Measurements from ENCODE around the gene ZNF217. TPM values are rescaled to one million over a fixed set of nuclear protein-coding genes. Genes with fewer than 3 reads are reported as not detected.
"Not testable (repeated sequence)": the region's sequence is repeated elsewhere in the genome, so short reads cannot be mapped to it uniquely, and the experiment has no call there.

ZNF217 gene
- total and polyA plus RNA-seq, 7 donors: 1.7 to 8.1 (median 4.3) TPM

DNA sequence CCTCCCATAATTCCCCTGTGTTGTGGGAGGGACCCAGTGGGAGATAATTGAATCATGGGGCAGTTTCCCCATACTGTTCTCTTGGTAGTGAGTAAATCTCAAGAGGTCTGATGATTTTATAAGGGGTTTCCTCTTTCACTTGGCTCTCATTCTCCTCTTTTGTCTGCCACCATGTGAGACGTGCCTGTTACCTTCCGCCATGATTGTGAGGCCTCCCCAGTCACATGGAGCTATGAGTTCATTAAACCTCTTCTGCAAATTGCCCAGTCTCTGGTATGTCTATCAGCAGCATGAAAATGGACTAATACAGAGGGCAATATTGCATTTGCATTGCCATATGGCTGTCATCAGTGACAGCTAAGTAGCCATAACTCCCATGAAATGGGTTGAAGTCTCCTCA, 63.2 kb downstream of the ZNF217 start:
- Histone ChIP-seq H3K27ac (no peak overlapping the region), H3K9me3 (no peaks in the 10 kb centered on the region), H3K4me1 (no peaks in the 10 kb centered on the region), H3K27me3 (ENCODE audit: insufficient read depth in 3 of 3, low read length in 2 of 3) (no peaks in the 10 kb centered on the region), H3K36me3 (ENCODE audit: insufficient read depth in 1 of 2, low read depth in 1 of 2) (no peaks in the 10 kb centered on the region), H3K4me3 (no peak overlapping the region)
- ATAC-seq (no peak), DNase-seq (no peak)
- WGBS, 3 donors: 47 to 50% (median 49%) methylated on average over 2 of the region's 2 CpGs
- intact Hi-C loops (cut with DNase I): no loop called here
- TF ChIP-seq, protein P1, sequence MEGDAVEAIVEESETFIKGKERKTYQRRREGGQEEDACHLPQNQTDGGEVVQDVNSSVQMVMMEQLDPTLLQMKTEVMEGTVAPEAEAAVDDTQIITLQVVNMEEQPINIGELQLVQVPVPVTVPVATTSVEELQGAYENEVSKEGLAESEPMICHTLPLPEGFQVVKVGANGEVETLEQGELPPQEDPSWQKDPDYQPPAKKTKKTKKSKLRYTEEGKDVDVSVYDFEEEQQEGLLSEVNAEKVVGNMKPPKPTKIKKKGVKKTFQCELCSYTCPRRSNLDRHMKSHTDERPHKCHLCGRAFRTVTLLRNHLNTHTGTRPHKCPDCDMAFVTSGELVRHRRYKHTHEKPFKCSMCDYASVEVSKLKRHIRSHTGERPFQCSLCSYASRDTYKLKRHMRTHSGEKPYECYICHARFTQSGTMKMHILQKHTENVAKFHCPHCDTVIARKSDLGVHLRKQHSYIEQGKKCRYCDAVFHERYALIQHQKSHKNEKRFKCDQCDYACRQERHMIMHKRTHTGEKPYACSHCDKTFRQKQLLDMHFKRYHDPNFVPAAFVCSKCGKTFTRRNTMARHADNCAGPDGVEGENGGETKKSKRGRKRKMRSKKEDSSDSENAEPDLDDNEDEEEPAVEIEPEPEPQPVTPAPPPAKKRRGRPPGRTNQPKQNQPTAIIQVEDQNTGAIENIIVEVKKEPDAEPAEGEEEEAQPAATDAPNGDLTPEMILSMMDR (IDR thresholded peaks at IDR 0.05): no peak

DNA sequence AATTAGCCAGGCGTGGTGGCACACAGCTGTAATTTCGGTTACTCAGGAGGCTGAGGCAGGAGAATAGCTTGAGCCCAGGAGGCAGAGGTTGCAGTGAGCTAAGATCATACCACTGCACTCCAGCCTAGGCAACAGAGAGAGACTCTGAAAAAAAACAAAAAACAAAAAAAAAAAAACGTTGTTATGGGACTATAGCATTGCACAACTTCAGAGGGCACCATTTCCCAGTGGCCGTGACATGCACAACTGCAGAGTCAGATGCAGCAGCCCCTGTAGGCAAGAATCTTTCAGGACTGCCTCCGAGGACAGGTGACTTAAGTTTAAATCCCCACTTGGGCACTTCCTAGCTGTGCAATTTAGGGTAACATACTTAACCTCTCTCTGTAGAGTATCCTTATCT, 64.0 kb downstream of the ZNF217 start:
- H3K36me3 ChIP-seq (ENCODE audit: insufficient read depth in 1 of 2, low read depth in 1 of 2): no peaks in the 10 kb centered on the region
- DNase-seq: no peak
- 78 to 84% (median 82%) methylated on average over 5 of the region's 5 CpGs for WGBS, 3 donors

DNA sequence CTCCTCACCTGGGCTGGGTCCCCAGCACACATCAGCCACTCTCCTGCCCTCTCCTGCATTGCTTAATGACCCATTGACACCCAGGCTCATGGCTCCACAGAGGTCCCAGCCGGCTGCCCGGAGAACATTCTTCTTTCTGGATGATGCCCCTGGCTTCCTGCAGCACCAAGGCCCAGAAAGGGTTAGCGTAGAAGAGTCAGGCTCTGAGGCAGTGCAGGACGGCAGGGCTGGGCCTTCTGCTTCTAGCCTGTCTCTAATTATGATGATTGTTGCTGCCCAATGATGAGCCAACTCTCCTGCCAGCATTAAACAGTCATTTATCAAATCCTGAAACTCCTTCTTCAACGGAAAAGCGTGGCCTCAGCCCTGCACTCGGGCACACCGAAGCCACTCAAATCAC, 66.4 kb downstream of the ZNF217 start:
- Histone ChIP-seq H3K4me3 (no peak overlapping the region), H3K4me1 (no peaks in the 10 kb centered on the region), H3K27ac (no peak overlapping the region), H3K36me3 (ENCODE audit: insufficient read depth in 1 of 2, low read depth in 1 of 2) (no peaks in the 10 kb centered on the region), H3K27me3 (ENCODE audit: insufficient read depth in 3 of 3, low read length in 2 of 3) (no peaks in the 10 kb centered on the region), H3K9me3 (no peaks in the 10 kb centered on the region)
- ATAC-seq (no peak), DNase-seq (no peak)
- intact Hi-C loops (cut with DNase I): no loop called here
- 76 to 78% (median 76%) methylated on average over 8 of the region's 8 CpGs for WGBS, 3 donors
- TF ChIP-seq, protein P1 (IDR thresholded peaks at IDR 0.05): no peak

More for the DNA sequence above, 64.0 kb downstream of the ZNF217 start:
- Histone ChIP-seq H3K27me3 (ENCODE audit: insufficient read depth in 3 of 3, low read length in 2 of 3) (no peaks in the 10 kb centered on the region), H3K4me1 (no peaks in the 10 kb centered on the region), H3K27ac (no peak overlapping the region), H3K9me3 (no peaks in the 10 kb centered on the region), H3K4me3 (no peak overlapping the region)
- TF ChIP-seq, protein P1 (IDR thresholded peaks at IDR 0.05): no peak
- no peak for ATAC-seq
- intact Hi-C loops (cut with DNase I): no loop called here

DNA sequence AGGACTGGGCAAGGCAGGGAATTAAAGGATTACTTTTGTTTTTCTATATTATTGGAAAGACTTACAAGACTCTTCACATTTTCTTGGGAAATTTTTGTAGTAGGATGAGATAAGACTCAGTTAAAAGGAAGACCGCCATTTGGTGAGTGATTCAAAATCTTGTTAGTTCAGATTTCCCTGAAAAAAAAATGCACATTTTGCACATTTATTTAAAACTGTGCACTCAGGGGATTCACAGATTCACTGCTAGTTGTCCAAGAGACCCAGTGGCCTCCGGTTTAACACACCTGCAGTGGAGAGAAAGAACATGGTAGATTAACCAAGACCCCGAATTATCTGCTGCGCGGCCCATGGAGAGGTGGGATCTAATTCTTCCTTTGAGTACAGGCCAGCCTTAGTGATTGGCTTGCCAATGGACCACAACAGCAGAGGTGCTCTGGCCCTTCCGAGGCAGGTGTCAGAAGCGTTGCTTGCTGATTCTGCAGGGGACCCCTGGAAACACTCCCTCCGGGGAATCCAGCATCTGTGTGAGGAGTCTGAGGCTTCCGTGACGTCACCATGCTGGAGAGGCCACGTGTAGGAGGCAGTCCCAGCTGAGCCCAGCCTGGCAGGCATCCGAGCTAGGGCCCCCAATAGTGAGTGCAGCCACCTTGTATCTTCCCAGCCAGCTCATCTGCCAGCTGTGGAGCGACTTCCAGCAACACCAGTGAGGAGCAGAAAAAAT, 68.9 kb downstream of the ZNF217 start:
- 51 to 66% (median 57%) methylated on average over 13 of the region's 13 CpGs for WGBS, 3 donors
- DNase-seq (no peak), ATAC-seq (no peak)
- H3K27me3 ChIP-seq (ENCODE audit: insufficient read depth in 3 of 3, low read length in 2 of 3): no peaks in the 10 kb centered on the region
- TF ChIP-seq, protein P1 (IDR thresholded peaks at IDR 0.05): no peak
- no peak overlapping the region for H3K27ac ChIP-seq
- H3K9me3 ChIP-seq: no peaks in the 10 kb centered on the region
- intact Hi-C loops (cut with DNase I): no loop called here
- H3K4me1 ChIP-seq: no peaks in the 10 kb centered on the region
- H3K4me3 ChIP-seq: no peak overlapping the region
- H3K36me3 ChIP-seq (ENCODE audit: insufficient read depth in 1 of 2, low read depth in 1 of 2): no peaks in the 10 kb centered on the region

DNA sequence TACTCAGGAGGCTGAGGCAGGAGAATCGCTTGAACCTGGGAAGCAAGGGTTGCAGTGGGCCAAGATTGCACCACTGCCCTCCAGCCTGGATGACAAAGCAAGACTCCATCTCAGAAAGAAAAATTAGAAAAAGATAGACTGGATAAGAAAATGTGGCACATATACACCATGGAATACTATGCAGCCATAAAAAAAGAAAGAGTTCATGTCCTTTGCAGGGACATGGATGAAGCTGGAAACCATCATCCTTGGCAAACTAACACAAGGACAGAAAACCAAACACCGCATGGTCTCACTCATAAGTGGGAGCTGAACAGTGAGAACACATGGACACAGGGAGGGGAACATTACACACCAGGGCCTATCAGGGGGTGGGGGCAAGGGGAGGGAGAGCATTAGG, 70.0 kb downstream of the ZNF217 start:
- ATAC-seq; H3K27ac ChIP-seq; H3K36me3 ChIP-seq (ENCODE audit: insufficient read depth in 1 of 2, low read depth in 1 of 2); H3K4me3 ChIP-seq; H3K4me1 ChIP-seq; intact Hi-C loops (cut with DNase I); DNase-seq; H3K9me3 ChIP-seq; H3K27me3 ChIP-seq (ENCODE audit: insufficient read depth in 3 of 3, low read length in 2 of 3): not testable (repeated sequence)
- 94 to 97% (median 96%) methylated on average over 2 of the region's 2 CpGs for WGBS, 3 donors

All from psoas muscle (tissue), 8 donors.